ENCODE data around the gene CHRNA1.

DNA sequence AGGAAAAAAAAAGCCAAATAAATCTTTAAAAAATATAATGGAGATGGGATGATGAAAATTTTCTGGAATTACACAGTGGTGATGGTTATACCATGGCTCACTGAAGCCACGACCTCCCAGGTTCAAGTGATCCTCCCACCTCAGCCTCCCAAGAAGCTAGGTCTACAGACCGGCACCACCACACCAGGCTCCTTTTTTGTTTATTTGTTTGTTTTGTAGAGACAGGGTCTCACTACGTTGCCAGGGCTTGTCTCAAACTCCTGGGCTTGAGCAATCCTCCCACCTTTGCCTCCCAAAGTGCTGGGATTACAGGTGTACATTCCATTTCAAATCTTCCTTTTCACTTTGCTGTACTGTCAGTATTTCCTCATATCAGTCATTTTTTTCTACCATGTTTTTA lies 61.7 kb downstream of the CHRNA1 start:
- TF ChIP-seq, protein P1, sequence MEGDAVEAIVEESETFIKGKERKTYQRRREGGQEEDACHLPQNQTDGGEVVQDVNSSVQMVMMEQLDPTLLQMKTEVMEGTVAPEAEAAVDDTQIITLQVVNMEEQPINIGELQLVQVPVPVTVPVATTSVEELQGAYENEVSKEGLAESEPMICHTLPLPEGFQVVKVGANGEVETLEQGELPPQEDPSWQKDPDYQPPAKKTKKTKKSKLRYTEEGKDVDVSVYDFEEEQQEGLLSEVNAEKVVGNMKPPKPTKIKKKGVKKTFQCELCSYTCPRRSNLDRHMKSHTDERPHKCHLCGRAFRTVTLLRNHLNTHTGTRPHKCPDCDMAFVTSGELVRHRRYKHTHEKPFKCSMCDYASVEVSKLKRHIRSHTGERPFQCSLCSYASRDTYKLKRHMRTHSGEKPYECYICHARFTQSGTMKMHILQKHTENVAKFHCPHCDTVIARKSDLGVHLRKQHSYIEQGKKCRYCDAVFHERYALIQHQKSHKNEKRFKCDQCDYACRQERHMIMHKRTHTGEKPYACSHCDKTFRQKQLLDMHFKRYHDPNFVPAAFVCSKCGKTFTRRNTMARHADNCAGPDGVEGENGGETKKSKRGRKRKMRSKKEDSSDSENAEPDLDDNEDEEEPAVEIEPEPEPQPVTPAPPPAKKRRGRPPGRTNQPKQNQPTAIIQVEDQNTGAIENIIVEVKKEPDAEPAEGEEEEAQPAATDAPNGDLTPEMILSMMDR (IDR thresholded peaks at IDR 0.05): no peak
- no peak for TF ChIP-seq POLR2A (IDR thresholded peaks at IDR 0.05)

Data from lower leg skin (tissue), 3 donors.